Stimulated activated effector memory CD8-positive, alpha-beta T cell treated with anti-CD3 and anti-CD28 coated beads, Interleukin-12 subunit alpha, Interleukin-12 subunit beta, amount 100 ng/mL, for 72 hours (primary cell): ENCODE data around the gene TLDC2.
"Not testable (repeated sequence)": the region's sequence is repeated elsewhere in the genome, so short reads cannot be mapped to it uniquely, and the experiment has no call there.

Source experiments
- ATAC-seq: fragments of 150-1000 bp; cut with Tn5 transposase; 2 replicates; pipeline ENCODE4 v1.10.0; 2021
- DNase-seq, 2 donors: peaks; one replicate each; pipeline ENCODE4 v3.0.0; 2021 to 2022; ENCODE audit warnings: low spot score in 2 of 2
- H3K27ac Mint-ChIP-seq: one replicate; pipeline ENCODE4 v1.8.0; 2022; ENCODE audit warnings: mild to moderate bottlenecking, mixed read lengths
- H3K36me3 Mint-ChIP-seq: one replicate; pipeline ENCODE4 v1.8.0; 2022; ENCODE audit warnings: mild to moderate bottlenecking, mixed read lengths
- H3K4me1 Mint-ChIP-seq: one replicate; pipeline ENCODE4 v1.8.0; 2022; ENCODE audit warnings: mixed read lengths
- H3K4me3 Mint-ChIP-seq: one replicate; pipeline ENCODE4 v1.8.0; 2022; ENCODE audit warnings: mild to moderate bottlenecking, mixed read lengths
- H3K9me3 Mint-ChIP-seq: one replicate; pipeline ENCODE4 v1.8.0; 2022; ENCODE audit warnings: mixed read lengths

TLDC2 gene

DNA sequence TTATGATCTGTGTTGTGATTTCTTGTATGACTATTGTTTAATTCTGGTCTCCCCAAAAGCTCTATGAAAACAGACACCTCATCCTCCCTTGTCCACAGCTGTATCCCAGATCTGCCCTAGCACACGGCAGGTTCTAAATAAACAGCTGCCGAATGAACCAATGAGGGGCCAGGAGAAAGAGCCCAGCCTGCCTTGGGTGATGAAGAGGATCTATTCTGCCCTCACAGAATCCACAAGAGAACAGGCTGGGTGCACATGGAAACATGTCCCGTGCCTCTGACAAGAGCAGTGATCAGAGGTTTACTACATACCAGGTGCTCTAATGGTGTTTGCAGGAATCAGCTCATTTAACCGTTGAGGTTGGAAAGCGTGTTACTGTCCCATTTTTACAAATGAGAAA lies 15.6 kb upstream of the TLDC2 start:
- ATAC-seq (no peak), DNase-seq (no peak)
- no peak overlapping the region for H3K27ac Mint-ChIP-seq
- no peak overlapping the region for H3K4me3 Mint-ChIP-seq
- H3K4me1 Mint-ChIP-seq, result peaks cover 16% of the 10 kb centered on the region
- no peaks in the 10 kb centered on the region for H3K9me3 Mint-ChIP-seq
- no peaks in the 10 kb centered on the region for H3K36me3 Mint-ChIP-seq

GRCh38 chr20:36860811-36861624 lies 14.9 kb upstream of the TLDC2 start:
- ATAC-seq, result no peak
- H3K4me3 Mint-ChIP-seq, result peak overlapping the region; percentile 48
- H3K27ac Mint-ChIP-seq, result no peak overlapping the region
- DNase-seq, result no peak
- H3K4me1 Mint-ChIP-seq, result peaks cover 19% of the 10 kb centered on the region
- no peaks in the 10 kb centered on the region for H3K9me3 Mint-ChIP-seq
- no peaks in the 10 kb centered on the region for H3K36me3 Mint-ChIP-seq

DNA sequence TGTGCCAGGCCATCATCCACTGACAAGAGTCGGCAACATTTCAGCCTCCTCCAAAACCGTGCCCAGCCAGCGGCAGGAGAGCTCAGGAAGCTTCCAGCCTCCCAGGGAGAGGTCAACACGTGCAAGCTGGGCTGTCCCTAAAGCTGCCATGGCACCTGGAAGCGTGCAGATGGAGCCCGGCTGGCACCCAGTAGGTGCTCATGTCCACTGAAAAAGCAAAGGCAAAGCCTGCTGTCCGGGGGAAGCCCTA lies 14.4 kb upstream of the TLDC2 start:
- H3K36me3 Mint-ChIP-seq, result no peaks in the 10 kb centered on the region
- peak overlapping the region; percentile 48 for H3K4me3 Mint-ChIP-seq
- ATAC-seq (no peak), DNase-seq (no peak)
- H3K4me1 Mint-ChIP-seq, result peaks cover 19% of the 10 kb centered on the region
- H3K27ac Mint-ChIP-seq, result no peak overlapping the region
- H3K9me3 Mint-ChIP-seq, result no peaks in the 10 kb centered on the region

DNA sequence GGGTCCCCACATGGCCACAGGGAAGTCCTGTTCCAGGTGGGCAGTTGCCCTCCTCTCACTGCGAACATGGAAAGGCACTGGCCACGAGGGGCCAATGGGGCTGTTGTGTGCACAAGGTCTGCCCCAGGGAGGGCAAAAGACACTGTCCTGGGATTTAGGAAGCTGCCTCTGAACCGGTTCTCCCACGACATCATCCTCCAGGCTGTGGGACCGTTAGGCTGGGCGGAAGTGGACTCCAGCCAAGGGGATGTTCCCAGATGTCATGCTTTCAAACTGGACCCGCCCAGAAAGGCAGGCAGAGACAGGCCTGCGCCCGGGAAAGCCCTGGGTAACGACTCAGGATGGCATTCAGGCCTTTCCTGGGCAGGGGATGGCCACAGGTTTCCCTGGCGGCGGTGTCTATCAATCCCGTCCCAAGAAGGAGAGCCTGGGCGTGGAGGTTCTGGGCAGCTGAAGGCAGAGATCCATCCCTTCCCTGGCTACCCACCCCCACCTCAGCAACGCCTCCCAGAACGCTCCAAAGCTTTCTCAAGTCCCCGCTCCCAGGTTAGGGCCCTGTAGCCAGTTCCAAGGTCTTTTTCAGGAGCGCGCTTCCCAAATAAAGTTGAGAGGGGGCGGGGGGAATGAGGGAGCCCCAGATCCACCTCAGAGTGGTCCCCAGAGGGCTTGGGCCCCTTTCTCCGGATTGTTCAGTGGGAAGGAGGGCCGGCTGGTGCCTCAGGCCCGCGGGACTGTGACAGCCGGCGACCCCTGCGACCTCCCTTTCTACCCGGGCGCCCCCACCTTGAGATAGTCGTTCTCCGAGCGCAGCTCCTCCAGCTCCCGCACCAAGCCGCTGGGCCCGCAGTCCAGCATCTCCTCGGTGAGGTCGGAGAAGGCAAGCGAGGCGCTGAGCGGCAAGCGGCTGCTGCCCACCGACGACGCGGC lies 13.8 kb upstream of the TLDC2 start:
- DNase-seq, result no peak

GRCh38 chr20:36862857-36863668 lies 12.9 kb upstream of the TLDC2 start:
- Mint-ChIP-seq H3K36me3 (no peaks in the 10 kb centered on the region), H3K27ac (no peak overlapping the region), H3K4me3 (no peak overlapping the region), H3K4me1 (peaks cover 11% of the 10 kb centered on the region), H3K9me3 (no peaks in the 10 kb centered on the region)
- ATAC-seq (peak; percentile 69), DNase-seq (peak; percentile 22 to 72)

More for the DNA sequence above, 13.8 kb upstream of the TLDC2 start:
- no peaks in the 10 kb centered on the region for H3K9me3 Mint-ChIP-seq
- H3K36me3 Mint-ChIP-seq, result no peaks in the 10 kb centered on the region
- no peak for ATAC-seq
- no peak overlapping the region for H3K27ac Mint-ChIP-seq
- peaks cover 15% of the 10 kb centered on the region for H3K4me1 Mint-ChIP-seq
- H3K4me3 Mint-ChIP-seq, result peak overlapping the region; percentile 48

DNA sequence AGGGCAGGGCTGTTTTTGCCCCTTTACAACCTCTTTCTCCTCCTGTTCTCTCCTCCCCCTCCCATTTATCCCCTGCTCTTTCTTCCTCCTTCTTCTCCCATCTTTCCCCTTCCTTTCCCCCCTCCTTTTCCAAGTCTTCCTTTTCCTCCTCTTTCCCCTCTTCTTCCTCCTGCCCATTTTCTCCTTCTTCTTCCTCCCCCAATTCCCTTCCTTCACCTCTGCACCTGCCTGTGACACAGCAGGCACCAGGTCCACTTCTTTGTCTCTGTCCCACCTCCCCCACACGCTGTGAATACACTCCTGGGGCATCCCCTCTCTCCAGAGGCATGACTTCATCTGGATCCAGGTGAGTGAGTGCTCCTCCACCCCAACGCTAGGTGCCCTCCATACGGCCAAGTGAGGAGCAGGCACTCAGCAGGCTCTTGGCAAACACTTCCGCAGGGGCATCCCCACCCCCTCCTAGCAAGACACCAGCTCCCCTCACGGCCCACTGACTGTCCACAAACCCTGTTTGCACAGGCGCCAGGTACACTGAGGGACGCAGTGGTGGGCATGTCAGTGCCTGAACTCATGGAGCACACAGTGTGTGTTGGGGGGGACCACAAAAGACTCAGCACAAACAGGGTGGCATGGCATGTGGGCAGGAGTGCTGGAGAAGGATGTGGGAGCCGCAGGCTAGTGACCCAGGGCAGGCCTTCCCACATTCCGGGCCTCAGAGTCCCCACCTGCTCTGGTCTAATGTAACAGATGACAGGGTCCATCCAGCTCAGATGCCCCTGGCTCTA lies 10.7 kb upstream of the TLDC2 start:
- DNase-seq (no peak), ATAC-seq (no peak)
- Mint-ChIP-seq H3K27ac (no peak overlapping the region), H3K36me3 (no peaks in the 10 kb centered on the region), H3K4me1 (peaks cover 11% of the 10 kb centered on the region), H3K4me3 (peak overlapping the region; percentile 78), H3K9me3 (no peaks in the 10 kb centered on the region)

DNA sequence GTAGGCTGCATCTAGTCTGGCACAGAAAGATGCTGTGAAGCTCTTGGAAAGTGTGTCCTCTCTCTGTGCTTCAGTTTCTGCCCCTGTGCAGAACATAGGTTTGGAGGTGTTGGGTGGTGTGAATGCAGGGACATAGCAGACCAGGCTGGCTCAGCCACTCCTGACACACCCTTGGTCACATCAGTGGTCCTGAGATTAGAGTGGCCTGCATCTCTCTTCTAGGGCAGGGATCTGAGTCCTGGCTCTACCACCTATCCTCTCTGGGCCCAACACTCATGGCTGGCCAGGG lies 10.1 kb upstream of the TLDC2 start:
- DNase-seq (no peak), ATAC-seq (no peak)
- Mint-ChIP-seq H3K4me1 (peaks cover 11% of the 10 kb centered on the region), H3K9me3 (no peaks in the 10 kb centered on the region), H3K36me3 (no peaks in the 10 kb centered on the region), H3K4me3 (no peak overlapping the region), H3K27ac (no peak overlapping the region)

- no peaks in the 10 kb centered on the region for H3K36me3 Mint-ChIP-seq
- DNase-seq (no peak), ATAC-seq (no peak)
- no peak overlapping the region for H3K27ac Mint-ChIP-seq
- H3K9me3 Mint-ChIP-seq, result no peaks in the 10 kb centered on the region
- no peak overlapping the region for H3K4me3 Mint-ChIP-seq
- H3K4me1 Mint-ChIP-seq, result peaks cover 11% of the 10 kb centered on the region
Measured at GRCh38 chr20:36866164-36866563, 9.8 kb upstream of the TLDC2 start.

- no peak overlapping the region for H3K4me3 Mint-ChIP-seq
- no peak for ATAC-seq
- H3K27ac Mint-ChIP-seq, result no peak overlapping the region
- no peaks in the 10 kb centered on the region for H3K9me3 Mint-ChIP-seq
- DNase-seq, result no peak
- H3K36me3 Mint-ChIP-seq, result no peaks in the 10 kb centered on the region
- H3K4me1 Mint-ChIP-seq, result peaks cover 11% of the 10 kb centered on the region
Measured at GRCh38 chr20:36866681-36867495, 9.1 kb upstream of the TLDC2 start.

DNA sequence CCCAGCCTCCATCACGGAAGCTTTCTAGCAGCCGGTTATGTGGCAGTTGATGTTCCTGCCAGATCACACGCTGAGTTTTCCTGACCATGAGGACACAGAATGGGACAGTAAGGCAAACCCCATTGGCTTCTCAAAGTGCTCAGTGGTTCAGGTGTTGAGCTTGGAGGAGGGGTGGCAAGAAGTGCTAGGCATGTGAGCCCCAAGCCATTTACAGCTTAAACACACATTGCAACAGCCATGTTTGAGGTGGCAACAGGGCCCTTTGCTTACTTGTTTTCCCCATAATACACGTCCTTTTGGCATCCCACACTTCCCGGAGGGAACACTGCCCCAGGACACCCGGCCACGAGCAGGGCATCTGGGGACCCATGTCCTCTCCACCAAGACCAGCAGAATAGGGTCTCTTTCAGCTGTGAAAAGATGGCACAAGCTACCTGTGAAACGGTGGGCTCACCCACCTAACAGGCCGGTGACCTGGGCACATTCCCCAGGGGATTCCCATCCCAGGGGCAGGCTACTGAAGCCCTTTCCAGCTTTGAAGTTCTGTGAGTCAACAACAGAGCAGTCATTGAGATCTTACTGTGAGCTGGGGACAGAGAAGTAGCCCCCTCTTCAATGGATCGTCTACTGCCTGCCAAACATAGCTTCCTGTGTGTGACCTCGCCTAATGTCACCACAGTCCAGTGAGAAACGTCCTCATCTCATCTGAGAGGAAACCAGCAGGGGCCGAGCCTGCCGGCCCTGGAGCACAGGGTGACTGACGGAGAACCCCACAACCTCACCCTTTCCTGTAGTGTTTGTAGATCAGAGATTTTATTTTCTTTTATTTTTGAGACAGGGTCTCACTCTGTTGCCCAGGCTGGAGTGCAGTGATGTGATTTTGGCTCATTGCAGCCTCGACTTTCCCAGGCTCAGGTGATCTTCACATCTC lies 4.0 kb upstream of the TLDC2 start:
- ATAC-seq (no peak), DNase-seq (no peak)
- no peak overlapping the region for H3K27ac Mint-ChIP-seq

GRCh38 chr20:36872852-36873251 lies 3.1 kb upstream of the TLDC2 start:
- Mint-ChIP-seq H3K27ac (no peak overlapping the region), H3K36me3 (no peaks in the 10 kb centered on the region), H3K4me3 (no peak overlapping the region), H3K9me3 (no peaks in the 10 kb centered on the region), H3K4me1 (peaks cover 6% of the 10 kb centered on the region)
- ATAC-seq (no peak), DNase-seq (no peak)

More for the DNA sequence above, 4.0 kb upstream of the TLDC2 start:
- H3K36me3 Mint-ChIP-seq, result no peaks in the 10 kb centered on the region
- H3K4me1 Mint-ChIP-seq, result peaks cover 6% of the 10 kb centered on the region
- no peak overlapping the region for H3K4me3 Mint-ChIP-seq
- H3K9me3 Mint-ChIP-seq, result no peaks in the 10 kb centered on the region

GRCh38 chr20:36873498-36874189 lies 2.3 kb upstream of the TLDC2 start:
- H3K27ac Mint-ChIP-seq, result no peak overlapping the region
- no peak for ATAC-seq
- no peaks in the 10 kb centered on the region for H3K9me3 Mint-ChIP-seq
- no peaks in the 10 kb centered on the region for H3K36me3 Mint-ChIP-seq
- no peak for DNase-seq
- H3K4me3 Mint-ChIP-seq, result no peak overlapping the region
- peaks cover 6% of the 10 kb centered on the region for H3K4me1 Mint-ChIP-seq

- H3K4me1 Mint-ChIP-seq, H3K36me3 Mint-ChIP-seq, DNase-seq, H3K9me3 Mint-ChIP-seq, H3K27ac Mint-ChIP-seq, ATAC-seq, H3K4me3 Mint-ChIP-seq: not testable (repeated sequence)
Measured at GRCh38 chr20:36875093-36875492, 845 bp upstream of the TLDC2 start.
